IPS-NIHi7 (cell line): ENCODE data around the gene C11orf71.

Source experiments
- DNase-seq: peaks from one replicate; pipeline ENCODE4 v3.0.0; 2012; ENCODE audit warnings: mixed read lengths; ENCODE audit errors: extremely low spot score

Gene C11orf71, protein sequence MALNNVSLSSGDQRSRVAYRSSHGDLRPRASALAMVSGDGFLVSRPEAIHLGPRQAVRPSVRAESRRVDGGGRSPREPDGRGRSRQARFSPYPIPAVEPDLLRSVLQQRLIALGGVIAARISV

GRCh38 chr11:114400216-114400914 is at the start of gene C11orf71, which contains the start of gene RBM7:
TSS of gene C11orf71 (minus strand) at chr11:114400511. CDS start at chr11:114400331, 180 bp downstream.
TSS of gene RBM7 (plus strand) at chr11:114400666. CDS start at chr11:114400672, 6 bp downstream.
- peak; percentile 90 for DNase-seq

DNA sequence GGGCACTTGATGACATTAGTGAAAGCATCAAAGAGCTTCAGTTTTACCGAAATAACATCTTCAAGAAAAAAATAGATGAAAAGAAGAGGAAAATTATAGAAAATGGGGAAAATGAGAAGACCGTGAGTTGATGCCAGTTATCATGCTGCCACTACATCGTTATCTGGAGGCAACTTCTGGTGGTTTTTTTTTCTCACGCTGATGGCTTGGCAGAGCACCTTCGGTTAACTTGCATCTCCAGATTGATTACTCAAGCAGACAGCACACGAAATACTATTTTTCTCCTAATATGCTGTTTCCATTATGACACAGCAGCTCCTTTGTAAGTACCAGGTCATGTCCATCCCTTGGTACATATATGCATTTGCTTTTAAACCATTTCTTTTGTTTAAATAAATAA is 49.5 kb upstream of the C11orf71 start:
- DNase-seq = no peak

- DNase-seq = no peak
Measured at GRCh38 chr11:114448749-114449482, 48.6 kb upstream of the C11orf71 start.

DNA sequence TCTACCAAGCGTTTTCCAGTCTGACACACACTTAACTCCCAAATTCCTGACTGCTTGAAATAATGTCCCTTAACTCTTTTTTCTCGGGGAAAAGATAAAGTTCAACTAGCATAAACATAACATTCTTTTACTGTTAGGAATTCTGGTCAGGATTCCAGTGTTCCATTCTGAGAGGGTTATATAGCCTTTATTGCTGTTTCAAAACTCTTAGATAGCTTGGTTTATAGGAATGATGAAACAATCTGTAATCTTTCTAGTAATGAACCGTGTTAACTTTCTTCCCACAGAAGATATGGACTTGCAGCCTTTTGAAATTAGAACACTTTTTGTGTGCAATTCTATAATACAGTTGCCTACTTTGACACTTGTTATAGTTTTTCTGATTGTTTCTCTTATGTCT is 47.6 kb upstream of the C11orf71 start:
- DNase-seq = no peak

GRCh38 chr11:114447444-114447843 is 47.1 kb upstream of the C11orf71 start:
- no peak for DNase-seq

DNA sequence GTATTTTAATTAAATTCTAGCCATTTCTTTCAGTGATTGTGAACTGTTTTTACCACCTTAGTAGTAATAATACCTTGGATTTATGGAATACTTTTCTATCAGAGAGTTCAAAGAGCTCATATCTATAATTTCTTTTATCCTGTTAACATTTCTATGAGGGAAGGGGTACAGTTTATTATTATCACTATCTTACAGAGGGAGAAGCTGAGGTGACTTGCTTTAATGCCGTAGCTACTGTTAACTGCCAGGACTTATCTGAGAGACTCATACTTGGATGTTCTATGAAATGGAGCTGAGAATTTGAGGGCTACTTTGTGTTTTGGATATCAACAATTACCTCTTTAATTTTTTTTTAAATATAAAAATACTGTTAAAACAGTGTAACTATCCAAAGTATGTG is 42.2 kb upstream of the C11orf71 start:
- no peak for DNase-seq

DNA sequence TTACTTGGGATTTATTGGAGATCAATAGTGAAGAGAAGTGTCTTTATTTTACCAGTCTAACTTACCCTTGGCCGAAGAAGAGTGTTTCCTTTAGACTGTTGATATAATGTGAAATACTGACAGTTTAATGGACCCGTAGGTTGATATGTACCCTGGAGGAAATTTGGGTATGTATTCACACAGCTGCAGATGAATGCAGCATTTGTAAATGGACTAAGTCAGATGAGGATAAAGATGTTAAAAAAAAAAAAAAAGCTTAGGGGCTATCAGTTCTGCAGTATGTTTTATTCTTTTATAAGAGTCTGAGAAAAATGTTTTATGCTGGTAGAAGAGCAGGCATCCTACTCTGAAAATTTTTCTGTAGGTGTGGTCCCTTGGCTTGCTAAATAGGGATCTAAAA is 41.6 kb upstream of the C11orf71 start:
- DNase-seq = no peak

GRCh38 chr11:114440971-114441763 is 40.9 kb upstream of the C11orf71 start:
- no peak for DNase-seq

GRCh38 chr11:114440121-114440860 is 40.0 kb upstream of the C11orf71 start:
- DNase-seq = no peak

DNA sequence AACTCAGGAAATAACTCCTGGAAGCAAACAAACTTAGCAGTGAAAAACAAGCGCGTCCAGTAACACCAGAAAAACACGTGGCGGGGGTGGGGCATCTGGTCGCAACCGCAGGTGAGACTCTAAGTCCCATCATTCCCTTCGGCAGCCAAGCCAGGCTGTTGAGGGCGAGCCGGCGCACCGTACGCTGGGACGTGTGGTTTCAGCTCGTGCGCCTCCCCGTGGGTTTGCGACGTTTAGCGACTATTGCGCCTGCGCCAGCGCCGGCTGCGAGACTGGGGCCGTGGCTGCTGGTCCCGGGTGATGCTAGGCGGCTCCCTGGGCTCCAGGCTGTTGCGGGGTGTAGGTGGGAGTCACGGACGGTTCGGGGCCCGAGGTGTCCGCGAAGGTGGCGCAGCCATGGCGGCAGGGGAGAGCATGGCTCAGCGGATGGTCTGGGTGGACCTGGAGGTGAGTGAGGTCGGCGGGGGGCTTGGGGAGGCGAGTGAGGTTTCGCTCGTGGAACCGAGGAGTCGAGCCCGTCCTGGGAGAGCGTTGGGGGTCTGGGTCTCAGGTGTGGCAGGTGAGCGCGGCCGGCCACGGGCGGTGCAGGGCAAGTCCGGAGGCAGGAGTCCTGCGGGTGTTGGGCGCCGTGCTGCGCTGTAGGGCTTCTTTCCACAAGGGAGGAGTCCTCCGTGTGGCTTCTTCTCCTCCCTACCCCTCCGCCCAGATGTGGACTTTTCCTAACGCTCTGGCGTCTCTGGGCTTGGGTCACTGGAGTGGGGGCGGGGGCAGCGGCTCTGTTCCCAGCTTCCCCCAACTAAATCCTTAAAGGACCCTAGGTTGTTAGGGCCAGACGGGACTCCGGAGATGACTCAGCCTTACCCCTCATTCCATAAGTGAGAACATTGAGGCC is 39.2 kb upstream of the C11orf71 start, which contains the start of gene REXO2:
Gene REXO2, plus strand, starts transcription at position 239 of the 892 bp plus-strand sequence. Its CDS starts 62 bp downstream, at position 301.
- peak; percentile 93 for DNase-seq

DNA sequence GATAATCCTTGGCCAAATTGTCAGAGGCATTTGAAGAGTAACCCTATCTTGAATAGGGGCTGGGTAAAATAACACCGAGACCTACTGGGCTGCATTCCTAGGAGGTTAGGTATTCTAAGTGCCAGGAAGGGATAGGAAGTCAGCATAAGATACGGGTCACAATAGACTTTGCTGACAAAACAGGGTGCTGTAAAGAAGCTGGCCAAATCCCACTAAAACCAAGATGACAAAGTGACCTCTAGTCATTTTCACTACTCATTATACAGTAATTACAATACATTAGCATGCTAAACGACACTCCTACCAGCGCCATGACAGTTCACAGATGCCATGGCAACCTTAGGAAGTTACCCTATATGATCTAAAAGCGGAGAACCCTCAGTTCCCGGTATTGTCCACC is 38.0 kb upstream of the C11orf71 start:
- DNase-seq = peak; percentile 41

DNA sequence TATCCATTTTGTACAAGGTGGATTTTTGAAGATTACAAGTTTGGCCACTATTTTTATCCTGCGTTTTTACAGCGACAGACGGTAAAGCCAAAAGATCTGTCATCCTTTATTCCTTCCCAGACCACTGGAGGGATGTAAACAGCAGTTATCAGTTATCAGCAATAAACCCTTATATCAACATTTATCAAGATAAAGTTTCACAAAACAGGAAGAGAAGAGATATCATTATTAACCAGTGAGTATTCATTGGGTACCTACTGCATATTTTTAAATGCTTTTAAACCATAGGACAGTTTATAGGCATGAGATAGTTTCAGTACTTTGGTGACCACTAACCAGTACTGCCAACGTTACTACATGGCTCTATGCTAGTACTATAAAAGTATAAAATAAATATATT is 33.1 kb upstream of the C11orf71 start:
- no peak for DNase-seq

GRCh38 chr11:114432893-114433292 is 32.6 kb upstream of the C11orf71 start:
- DNase-seq = no peak

DNA sequence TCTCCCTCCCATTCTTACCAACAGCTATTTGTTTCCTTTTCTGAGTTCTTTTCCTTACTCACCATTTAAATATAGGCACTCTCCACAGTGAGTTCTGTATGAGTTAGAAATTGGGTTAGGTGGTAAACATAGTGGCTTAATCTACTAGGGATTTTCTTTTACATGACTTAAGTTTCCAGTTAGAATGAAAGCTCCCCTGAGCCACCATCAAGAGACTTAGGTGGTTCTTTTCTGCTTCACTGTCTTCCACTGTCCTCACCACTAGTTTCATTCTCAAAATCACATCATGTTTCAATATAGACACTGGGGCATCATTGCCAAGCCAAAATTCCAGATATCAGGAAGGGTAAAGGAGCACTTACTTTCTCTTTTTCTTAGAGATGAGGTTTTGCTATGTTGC is 30.0 kb upstream of the C11orf71 start:
- DNase-seq = no peak

DNA sequence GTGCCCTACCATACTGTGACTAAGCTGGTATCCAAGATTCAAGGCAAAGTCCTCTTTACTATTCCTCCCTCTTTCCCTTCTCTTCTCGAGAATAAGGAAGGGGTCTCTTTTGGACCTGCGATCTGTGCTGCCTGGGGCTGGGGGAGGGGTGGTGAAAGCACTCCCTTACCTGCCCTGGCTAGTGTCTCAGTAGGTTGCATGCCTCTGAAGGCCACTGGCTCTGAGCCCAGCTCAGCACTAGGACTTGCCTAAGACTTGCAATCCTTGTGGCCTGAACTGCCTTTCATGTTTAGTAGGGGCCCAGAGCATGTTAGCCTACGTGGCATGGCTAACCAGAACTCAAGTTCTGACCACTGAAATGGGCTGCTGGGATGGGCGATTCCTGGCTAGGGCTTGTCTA is 26.0 kb upstream of the C11orf71 start:
- DNase-seq = no peak

GRCh38 chr11:114416441-114416961 is 16.2 kb upstream of the C11orf71 start:
- DNase-seq = no peak

DNA sequence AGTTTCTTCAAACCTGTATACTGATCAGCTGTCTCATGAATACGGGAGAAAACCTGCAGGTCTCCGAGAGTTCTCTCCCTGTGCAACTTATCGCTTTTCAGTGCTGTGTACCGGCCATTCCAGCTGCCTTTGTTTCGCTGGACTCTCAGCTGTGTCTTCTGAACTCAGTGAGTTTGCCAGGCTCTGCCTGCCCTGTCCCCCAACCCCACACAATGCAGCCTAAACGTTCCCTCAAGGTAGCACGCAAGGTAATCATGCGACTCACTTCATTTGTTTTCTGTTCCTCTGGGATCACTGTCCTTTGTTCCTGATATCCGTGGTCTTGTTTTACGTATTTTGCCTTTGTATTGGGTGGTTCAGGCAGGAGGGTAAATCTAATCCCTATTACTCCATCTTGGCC is 13.6 kb upstream of the C11orf71 start:
- DNase-seq = no peak

- no peak for DNase-seq
Measured at GRCh38 chr11:114412946-114413345, 12.6 kb upstream of the C11orf71 start.

DNA sequence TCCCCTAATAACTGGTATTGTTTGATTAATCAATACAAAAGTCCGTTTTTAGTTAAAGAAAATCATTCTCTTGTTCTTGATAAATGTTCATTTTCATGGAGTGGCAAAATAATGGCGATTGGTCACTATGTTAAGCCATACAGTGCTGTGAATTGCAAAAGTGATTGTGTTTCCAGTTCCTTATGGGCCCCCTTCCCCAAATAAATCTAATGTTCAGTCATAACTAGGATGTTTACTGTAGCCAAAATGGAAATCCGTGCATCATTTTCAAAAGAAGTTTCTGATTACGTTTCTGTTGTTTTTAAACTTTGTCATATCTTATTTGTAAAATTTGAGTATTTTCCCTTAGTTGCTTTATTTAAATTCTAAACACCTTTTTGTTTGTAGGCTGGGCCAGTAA is 1.0 kb upstream of the C11orf71 start:
- DNase-seq = no peak

- DNase-seq = no peak
Measured at GRCh38 chr11:114400915-114401223, 558 bp upstream of the C11orf71 start.
